GM19035 (cell line): Measurements from ENCODE around the gene RAP1GAP2.
"Not testable (repeated sequence)": the region's sequence is repeated elsewhere in the genome, so short reads cannot be mapped to it uniquely, and the experiment has no call there.

Experiments
- ATAC-seq: cut with Tn5 transposase; IDR thresholded peaks from one replicate; pipeline ENCODE4 v1.9.1; 2021; ENCODE audit not compliant: unreplicated experiment

The RAP1GAP2 gene

DNA sequence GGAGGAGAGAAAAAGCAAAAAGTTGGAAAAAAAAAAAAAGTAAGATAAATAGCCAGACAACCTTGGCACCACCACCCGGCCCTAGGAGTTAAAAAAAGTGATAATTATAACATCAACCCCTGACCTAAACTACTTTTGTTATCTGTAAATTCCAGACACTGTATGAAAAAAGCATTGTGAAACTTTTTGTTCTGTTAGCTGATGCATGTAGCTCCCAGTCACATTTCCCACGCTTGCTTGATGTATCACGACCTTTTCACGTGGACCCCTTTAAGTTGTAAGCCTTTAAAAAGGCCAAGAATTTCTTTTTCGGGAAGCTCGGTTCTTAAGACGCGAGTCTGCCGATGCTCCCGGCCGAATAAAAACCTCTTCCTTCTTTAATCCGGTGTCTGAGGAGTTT lies 10.9 kb upstream of the RAP1GAP2 start:
- not testable (repeated sequence) for ATAC-seq

- no peak for ATAC-seq
Observed at GRCh38 chr17:2786176-2786881, 9.9 kb upstream of the RAP1GAP2 start.

DNA sequence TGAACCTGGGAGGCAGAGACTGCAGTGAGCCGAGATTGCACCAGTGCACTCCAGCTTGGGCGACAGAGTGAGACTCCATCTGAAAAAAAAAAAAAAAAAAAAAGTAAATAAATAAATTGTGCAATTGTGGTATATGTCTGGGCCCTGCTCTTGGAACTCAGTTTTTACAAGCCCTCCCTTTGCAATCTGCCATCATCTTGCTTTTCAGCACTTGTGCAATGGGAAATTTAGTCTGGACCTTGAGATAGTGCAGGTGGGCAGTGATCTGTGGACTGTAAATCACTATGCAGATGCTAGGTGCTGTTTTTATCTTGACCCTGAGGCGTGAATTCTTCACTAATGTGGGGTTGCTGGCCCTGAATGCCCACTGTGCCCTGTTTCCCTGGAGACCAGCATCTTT lies 6.5 kb upstream of the RAP1GAP2 start:
- no peak for ATAC-seq

DNA sequence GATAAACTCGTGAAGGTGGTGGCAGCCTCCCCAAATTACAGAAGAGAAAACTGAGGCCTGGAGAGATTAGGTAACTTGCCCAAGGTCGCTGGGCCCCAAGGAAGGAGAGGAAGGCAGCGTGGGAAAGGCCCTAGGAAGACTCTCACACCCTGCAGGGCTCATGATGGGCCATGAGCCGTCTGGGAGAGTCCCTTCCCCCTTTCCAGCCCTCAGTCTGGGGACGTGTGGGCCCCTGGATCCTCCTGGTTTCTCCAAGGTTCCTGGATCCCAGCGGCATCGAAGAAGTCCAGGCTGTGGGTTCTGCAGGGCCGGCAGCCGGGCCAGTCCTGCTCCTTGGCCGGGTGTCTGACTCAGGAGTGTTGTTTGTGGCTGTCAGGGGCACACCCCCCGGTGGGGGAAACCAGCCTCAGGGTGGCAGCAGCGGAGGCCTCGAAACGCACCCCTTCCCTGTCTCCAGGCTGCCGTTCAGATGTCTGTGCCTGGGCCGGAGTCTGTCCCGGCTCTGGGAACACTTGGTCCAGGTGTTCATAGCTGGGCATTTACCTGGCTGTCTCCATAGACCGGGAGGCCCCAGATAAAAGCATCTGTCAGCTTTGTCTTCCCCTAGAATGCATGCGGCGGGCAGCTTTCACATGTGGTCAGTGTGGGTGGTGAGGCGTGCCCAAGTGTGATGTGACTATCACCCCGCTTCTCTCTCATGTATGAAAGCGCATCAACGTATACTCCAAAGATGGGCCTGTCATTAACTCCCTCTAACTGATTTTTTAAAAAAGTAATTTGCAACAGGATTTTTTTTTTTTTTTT lies 3.7 kb upstream of the RAP1GAP2 start:
- ATAC-seq = no peak

DNA sequence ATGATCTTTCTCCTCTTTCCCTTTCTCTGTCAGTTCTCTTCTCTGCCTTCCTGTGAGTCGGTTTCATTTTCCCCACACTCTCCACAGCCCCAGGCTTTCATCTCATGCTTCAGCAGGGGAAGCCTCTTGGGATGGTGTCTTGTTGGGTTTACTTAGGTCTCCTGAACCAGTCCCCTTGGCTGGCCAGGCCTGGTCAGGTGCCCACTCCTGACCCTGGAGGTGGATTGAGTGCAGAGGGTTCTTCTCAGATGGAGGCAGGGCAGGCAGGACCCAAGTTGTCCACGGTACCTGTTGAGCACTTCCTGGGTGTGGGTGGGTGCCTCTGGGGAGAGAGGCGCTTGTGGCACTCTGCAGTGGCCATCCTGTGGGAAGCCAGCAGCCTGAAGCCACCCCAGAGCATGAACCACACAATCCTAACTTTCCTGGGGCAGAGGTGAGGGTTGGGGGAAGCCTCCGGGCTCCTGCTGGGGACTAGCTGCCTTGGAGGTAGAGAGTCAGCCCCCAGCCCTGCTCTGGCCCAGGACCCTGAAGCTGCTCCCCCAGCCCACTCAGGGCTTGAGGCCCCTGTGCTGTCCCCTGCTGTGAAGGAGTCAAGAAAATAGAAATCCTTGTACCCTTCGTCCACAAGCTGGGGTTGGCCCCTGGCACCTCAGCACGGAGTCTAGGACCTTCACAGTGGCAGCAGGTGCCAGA lies 2.0 kb upstream of the RAP1GAP2 start:
- no peak for ATAC-seq

DNA sequence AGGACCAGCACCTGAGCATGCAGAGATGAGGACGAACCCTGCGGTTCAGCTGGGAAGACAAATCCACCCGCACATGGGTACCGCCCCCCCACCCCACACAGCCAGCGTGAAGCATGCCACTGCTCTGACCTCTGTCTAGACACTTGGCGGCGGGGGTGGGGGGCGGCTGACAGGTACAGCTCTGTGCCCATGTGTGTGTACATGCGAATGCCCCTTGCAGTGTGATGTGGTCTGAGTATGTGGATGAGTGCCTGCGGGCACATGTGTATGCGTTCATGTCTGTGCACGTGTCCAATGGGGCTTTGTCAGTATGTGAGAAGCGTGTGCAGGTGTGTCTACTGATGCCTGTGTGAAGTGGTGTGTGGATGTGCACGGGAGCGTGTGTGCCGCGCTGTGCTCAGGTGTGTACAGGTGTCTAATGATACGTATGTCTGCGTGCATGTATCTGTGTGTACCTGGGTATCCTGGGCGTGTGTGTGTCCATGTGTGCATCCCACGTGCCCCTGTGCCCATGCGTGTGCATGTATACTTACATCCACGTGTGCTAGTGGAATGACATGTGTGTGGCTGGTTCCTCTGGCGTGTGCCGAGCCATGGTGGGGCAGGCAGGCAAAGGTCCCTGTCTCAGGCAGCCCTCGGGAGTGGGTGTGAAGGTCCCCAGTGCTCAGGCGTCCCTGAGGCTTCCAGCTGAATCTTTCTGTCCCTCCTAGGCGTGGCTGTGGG lies 636 bp upstream of the RAP1GAP2 start:
- ATAC-seq = no peak

DNA sequence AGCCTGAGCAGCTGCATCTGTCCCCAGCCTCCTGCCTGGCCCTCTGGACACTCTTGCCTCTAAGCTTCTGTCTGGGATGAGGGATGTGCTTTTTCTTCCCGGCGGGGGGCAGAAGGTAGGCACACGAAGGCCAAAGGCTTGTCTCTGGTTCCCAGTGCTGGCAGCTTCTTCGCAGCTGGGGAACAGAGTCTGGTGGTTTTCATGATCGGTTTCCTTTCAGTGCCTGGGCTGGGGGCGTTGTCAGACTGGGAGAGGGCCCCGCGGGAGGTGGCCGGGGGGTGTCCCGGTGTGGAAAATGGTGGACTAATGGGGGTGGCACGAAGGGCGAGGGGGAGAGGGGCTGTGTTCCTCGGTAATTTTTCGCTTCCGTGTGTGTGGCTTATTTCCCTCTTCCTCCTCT lies 988 bp downstream of the RAP1GAP2 start:
- no peak for ATAC-seq

GRCh38 chr17:2797637-2798036 lies 1.4 kb downstream of the RAP1GAP2 start:
- no peak for ATAC-seq

GRCh38 chr17:2798188-2798587 lies 1.9 kb downstream of the RAP1GAP2 start:
- no peak for ATAC-seq

- ATAC-seq = no peak
Observed at GRCh38 chr17:2798678-2799077, 2.4 kb downstream of the RAP1GAP2 start.

- no peak for ATAC-seq
Observed at GRCh38 chr17:2799653-2800052, 3.4 kb downstream of the RAP1GAP2 start.

- no peak for ATAC-seq
Observed at GRCh38 chr17:2800367-2800766, 4.1 kb downstream of the RAP1GAP2 start.

DNA sequence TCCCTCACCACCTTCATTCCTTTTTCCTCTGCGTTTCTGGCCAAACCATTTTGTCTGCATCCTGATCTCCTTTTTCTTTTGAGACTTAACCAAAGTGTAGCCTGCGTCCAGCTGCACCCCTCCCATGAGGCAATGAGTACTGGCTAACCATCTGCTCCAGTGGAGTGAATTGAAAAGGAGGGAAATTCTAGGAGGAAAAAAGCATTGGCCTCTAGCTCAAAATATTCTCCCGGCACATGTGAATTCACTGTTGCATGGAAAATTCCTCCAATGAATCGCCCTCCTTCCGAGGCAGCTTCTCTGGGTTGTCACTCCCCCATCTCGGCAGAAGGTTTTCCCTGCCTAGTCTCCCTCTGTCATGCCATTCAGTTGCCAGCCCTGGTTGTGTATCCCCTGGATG lies 5.6 kb downstream of the RAP1GAP2 start:
- ATAC-seq = no peak

GRCh38 chr17:2802574-2802973 lies 6.3 kb downstream of the RAP1GAP2 start:
- ATAC-seq = no peak

GRCh38 chr17:2803386-2803785 lies 7.1 kb downstream of the RAP1GAP2 start:
- ATAC-seq = no peak

- ATAC-seq = no peak
Observed at GRCh38 chr17:2803971-2804370, 7.7 kb downstream of the RAP1GAP2 start.

DNA sequence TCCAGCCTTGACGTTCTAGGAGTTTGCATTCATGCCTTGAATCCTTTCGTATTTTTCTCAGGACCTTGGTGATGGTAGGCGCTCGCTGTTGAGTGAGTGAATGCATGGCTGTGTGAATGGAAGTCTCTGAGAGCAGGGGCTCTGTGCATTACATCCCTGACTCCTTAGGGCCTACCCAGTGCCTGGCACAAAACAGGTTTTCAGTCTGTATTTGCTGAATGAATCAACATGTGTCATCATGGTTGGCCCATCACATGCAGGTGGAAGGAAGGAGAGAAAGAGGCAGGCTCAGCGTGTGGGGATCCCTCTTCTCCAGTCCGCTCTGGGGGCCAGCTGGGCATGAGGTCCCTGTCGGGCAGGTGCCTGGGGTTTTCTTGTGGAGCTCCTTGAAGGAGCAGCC lies 8.7 kb downstream of the RAP1GAP2 start:
- no peak for ATAC-seq

DNA sequence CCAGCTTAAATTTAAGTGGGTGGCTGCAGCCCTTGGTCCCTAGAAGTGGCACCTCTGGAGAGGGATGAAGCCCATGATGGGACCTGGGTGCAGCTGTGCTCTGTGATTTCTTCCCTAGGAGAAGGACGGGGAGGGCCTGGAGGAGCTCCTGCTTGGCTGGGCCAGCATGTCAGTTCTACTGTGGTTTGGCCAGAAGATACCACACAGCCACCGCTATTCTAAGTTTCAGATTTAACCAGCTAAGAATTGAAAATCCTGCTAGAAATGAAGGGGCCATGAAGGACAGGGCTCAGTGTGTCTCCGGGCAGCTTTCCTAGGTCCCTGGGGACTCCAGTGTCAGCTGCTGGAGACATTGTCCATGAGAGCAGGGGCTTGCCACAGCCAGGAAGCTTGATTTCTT lies 9.7 kb downstream of the RAP1GAP2 start:
- no peak for ATAC-seq

GRCh38 chr17:2808367-2809335 lies 12.4 kb downstream of the RAP1GAP2 start:
- no peak for ATAC-seq

- no peak for ATAC-seq
Observed at GRCh38 chr17:2809337-2809736, 13.1 kb downstream of the RAP1GAP2 start.
